H1 (cell line): ENCODE data around the gene TTC28.

Experiments
- CHD2 ChIP-seq: IDR thresholded peaks from 2 replicates; pipeline ENCODE4 v1.6.1; 2012; ENCODE audit warnings: low read length, improper control_type of control experiment
- CTCF ChIP-seq, 3 experiments: IDR thresholded peaks; 1 replicate in 2 of 3; 2 replicates in 1 of 3; pipeline versions ENCODE4 v1.5.1 to v1.6.1; 2011; ENCODE audit warnings: low read length in 3 of 3, mild to moderate bottlenecking in 3 of 3, inconsistent platforms in 2 of 3, low read depth in 1 of 3, moderate library complexity in 1 of 3; ENCODE audit not compliant: insufficient read depth in 1 of 3; ENCODE audit errors: control extremely low read depth in 1 of 3
- EP300 ChIP-seq, 2 experiments: IDR thresholded peaks; 1 replicate in 1 of 2; 2 replicates in 1 of 2; pipeline ENCODE4 v1.6.1; 2011 to 2012; ENCODE audit warnings: low read depth in 2 of 2, low read length in 2 of 2, mild to moderate bottlenecking in 2 of 2, borderline replicate concordance in 1 of 2, inconsistent platforms in 1 of 2, moderate library complexity in 1 of 2
- GABPA ChIP-seq: IDR thresholded peaks from 2 replicates; pipeline ENCODE4 v1.6.1; 2011; ENCODE audit warnings: mild to moderate bottlenecking, low read length, moderate library complexity, borderline replicate concordance; ENCODE audit not compliant: insufficient read depth
- HDAC6 ChIP-seq: IDR thresholded peaks from one replicate; pipeline ENCODE4 v1.7.1; 2012; ENCODE audit warnings: low read depth, mild to moderate bottlenecking, inconsistent platforms, low read length, moderate library complexity
- JUND ChIP-seq: IDR thresholded peaks from 2 replicates; pipeline ENCODE4 v1.6.1; 2011; ENCODE audit warnings: mild to moderate bottlenecking, improper control_type of control experiment, low read length
- KDM1A ChIP-seq: fragments of 200-600, 300-600 bp; sonication (generic); IDR thresholded peaks from 2 replicates; pipeline ENCODE4 v1.7.1; 2016; ENCODE audit warnings: mild to moderate bottlenecking, low read length, borderline replicate concordance
- KDM5A ChIP-seq: fragments of 200-600 bp; IDR thresholded peaks from 2 replicates; pipeline ENCODE4 v1.7.1; 2012; ENCODE audit warnings: mild to moderate bottlenecking, low read length, inconsistent platforms, mixed read lengths
- POLR2A ChIP-seq, 2 experiments: IDR thresholded peaks; 1 replicate in 1 of 2; 2 replicates in 1 of 2; pipeline ENCODE4 v1.6.1; 2011; ENCODE audit warnings: low read depth in 2 of 2, low read length in 2 of 2, mild to moderate bottlenecking in 2 of 2; ENCODE audit errors: control extremely low read depth in 1 of 2
- POLR2AphosphoS5 ChIP-seq: IDR thresholded peaks from 2 replicates; pipeline ENCODE4 v1.6.1; 2011; ENCODE audit warnings: low read depth, low read length
- TAF1 ChIP-seq: IDR thresholded peaks from 2 replicates; pipeline ENCODE4 v1.6.1; 2011; ENCODE audit warnings: mild to moderate bottlenecking, low read depth, low read length
- TEAD4 ChIP-seq: IDR thresholded peaks from 2 replicates; pipeline ENCODE4 v1.6.1; 2012; ENCODE audit warnings: low read depth, low read length, inconsistent platforms, mixed read lengths
- YY1 ChIP-seq: IDR thresholded peaks from 2 replicates; pipeline ENCODE4 v1.6.1; 2011; ENCODE audit warnings: low read depth, mild to moderate bottlenecking, low read length

GRCh38 chr22:28141614-28142013 is 538.0 kb downstream of the TTC28 start:
- TF ChIP-seq YY1 (no peak), CTCF (IDR thresholded peaks at IDR 0.05; ENCODE audit: control extremely low read depth in 1 of 3, insufficient read depth in 1 of 3, low read depth in 1 of 3, low read length in 3 of 3) (no peak), KDM1A (no peak), POLR2A (IDR thresholded peaks at IDR 0.05; ENCODE audit: control extremely low read depth in 1 of 2, low read depth in 2 of 2, low read length in 2 of 2) (no peak), CHD2 (no peak), EP300 (IDR thresholded peaks at IDR 0.05; ENCODE audit: borderline replicate concordance in 1 of 2, low read depth in 2 of 2, low read length in 2 of 2) (no peak), GABPA (no peak), KDM5A (no peak), POLR2AphosphoS5 (no peak), JUND (no peak), HDAC6 (no peak), TEAD4 (no peak), TAF1 (no peak)
